Right lung (tissue), 10 donors: ENCODE measurements around the gene SPEM1. TPM values are rescaled to one million over a fixed set of nuclear protein-coding genes. Genes with fewer than 3 reads are reported as not detected.
A peak's percentile ranks its signal among the peaks of the same experiment; 100 is the strongest.

Source experiments
- DNase-seq, 2 donors: peaks; one replicate each; pipeline ENCODE4 v3.0.0-alpha.2; 2013
- long read RNA-seq, 8 donors: transcript quantifications; one replicate each; lab custom pipeline, GENCODE V29; 2026
- polyA plus RNA-seq, 5 donors: library from polyadenylated mRNA; unstranded; fragments of 120-200 nt; gene quantifications; one replicate each; pipeline versions ENCODE4 v1.2.1 to v1.2.3, GENCODE V29; 2013; ENCODE audit warnings: inconsistent platforms in 1 of 5, low replicate concordance in 1 of 5; ENCODE audit not compliant: insufficient read length in 5 of 5, insufficient read depth in 1 of 5

SPEM1 gene, protein sequence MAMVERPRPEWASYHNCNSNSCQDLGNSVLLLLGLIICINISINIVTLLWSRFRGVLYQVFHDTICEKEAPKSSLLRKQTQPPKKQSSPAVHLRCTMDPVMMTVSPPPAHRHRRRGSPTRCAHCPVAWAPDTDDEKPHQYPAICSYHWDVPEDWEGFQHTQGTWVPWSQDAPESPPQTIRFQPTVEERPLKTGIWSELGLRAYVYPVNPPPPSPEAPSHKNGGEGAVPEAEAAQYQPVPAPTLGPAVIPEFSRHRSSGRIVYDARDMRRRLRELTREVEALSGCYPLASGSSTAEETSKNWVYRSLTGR
- polyA plus RNA-seq = not detected
- long read RNA-seq, donor 1 = 0 reads
- long read RNA-seq, donor 2 = 0 reads
- long read RNA-seq, donor 3 = 0 reads
- long read RNA-seq, donor 4 = 0 reads
- long read RNA-seq, donor 5 = 0 reads
- long read RNA-seq, donor 6 = 0 reads
- long read RNA-seq, donor 7 = 0 reads
- long read RNA-seq, donor 8 = 0 reads

DNA sequence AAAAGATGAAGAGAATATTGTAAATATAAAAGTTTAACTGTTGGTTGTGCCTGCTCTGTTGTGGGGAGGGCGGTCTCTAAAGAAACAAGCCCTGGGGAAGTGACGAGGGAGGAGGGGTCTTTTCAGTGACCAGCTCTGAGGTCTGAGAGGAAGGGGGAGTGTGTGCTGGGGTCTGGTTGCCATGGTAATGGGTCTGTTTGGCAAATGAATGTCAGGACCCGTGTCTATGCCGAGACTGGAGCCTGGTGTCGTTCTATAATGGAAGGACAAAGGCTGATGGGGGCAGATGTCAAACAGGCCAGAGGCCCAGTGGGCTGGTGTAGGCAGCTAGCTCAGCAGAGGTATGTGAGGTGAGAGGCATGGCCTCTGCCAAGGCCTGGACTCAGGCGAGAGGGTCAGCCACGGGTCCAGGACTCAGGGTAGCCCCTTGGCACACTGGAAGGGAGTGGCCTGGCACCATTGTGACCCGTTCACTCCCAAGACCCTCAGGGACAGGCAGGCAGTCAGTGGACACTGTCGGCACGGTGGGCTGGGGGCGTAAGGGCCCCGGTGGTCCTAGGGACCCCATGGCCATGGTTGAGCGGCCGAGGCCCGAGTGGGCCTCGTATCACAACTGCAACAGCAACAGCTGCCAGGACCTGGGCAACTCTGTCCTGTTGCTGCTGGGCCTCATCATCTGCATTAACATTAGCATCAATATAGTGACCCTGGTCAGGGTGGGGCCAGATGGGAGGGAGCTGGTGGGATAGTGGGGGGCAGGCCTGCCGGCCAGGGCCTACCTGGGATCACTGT, at the start of gene SPEM1:
Gene SPEM1 (plus strand): TSS at position 506 of the 792 bp plus-strand sequence. CDS start 61 bp downstream, at position 567.
- DNase-seq = peak; percentile 45 to 54

DNA sequence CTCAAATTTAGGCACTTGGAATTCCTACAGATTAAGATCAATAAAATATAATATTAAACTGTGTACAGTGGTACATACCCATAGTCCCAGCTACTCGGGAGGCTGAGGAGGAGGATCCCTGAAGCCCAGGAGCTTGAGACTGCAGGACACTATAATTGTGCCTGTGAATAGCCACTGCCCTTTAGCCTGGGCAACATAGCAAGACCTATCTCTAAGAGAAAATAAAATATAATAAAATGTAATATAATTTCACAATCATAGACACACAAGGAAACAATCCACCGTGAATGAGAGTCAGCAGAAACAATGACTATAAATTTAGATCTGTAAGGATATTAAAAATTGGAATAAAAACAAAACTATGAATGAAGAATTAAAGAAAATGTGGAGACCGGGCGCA, 49.3 kb upstream of the SPEM1 start:
- no peak for DNase-seq

DNA sequence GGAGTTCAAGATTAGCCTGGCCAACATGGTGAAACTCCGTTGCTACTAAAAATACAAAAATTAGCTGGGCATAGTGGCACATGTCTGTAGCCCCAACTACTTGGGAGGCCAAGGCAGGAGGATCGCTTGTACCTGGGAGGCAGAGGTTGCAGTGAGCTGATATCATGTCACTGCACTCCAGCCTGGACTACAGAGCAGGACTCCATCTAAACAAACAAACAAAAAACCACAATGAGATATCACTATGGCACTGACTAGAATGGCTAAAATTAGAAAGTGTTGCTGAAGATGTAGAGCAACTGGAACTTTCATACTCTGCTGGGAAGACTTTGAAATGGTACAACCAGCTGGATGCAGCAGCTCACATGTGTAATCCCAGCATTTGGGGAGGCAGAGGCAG, 45.8 kb upstream of the SPEM1 start:
- DNase-seq = no peak

DNA sequence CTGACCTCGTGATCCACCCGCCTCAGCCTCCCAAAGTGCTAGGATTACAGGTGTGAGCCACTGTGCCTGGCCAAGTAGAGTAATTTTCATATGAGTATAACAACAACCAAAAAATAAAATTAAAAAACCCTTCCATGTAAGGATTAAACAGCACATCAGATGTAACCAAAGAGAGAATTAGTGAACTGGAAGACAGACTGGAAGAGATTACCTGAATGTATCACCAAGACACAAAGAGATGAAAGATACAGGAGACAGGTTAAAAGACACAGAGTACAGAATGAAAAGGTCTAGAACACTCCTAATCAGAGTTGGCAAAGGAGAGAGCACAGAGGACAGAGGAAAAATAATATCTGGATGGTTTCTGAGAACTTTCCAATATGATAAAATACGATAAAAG, 41.0 kb upstream of the SPEM1 start:
- DNase-seq = no peak

DNA sequence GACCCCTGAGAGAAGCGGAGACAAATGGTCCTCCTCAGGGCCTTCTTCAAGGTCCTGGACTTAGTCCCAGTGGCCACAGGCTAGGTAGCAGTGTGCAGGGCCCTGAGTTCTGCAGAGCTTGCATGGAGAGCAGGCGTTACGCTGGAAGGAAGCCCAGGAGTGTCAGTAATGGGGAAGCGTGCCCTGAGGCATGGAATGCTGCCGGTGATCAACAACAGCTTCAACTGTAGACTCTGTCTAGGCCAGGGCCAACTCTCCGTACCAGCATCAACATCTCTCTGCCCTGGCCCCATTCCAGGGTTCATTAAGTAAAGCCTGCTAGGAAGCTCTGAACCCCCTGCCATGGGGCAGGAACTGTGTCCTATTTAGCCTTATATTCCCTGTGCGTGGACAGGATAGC, 39.8 kb upstream of the SPEM1 start:
- DNase-seq = peak; percentile 55 to 65

DNA sequence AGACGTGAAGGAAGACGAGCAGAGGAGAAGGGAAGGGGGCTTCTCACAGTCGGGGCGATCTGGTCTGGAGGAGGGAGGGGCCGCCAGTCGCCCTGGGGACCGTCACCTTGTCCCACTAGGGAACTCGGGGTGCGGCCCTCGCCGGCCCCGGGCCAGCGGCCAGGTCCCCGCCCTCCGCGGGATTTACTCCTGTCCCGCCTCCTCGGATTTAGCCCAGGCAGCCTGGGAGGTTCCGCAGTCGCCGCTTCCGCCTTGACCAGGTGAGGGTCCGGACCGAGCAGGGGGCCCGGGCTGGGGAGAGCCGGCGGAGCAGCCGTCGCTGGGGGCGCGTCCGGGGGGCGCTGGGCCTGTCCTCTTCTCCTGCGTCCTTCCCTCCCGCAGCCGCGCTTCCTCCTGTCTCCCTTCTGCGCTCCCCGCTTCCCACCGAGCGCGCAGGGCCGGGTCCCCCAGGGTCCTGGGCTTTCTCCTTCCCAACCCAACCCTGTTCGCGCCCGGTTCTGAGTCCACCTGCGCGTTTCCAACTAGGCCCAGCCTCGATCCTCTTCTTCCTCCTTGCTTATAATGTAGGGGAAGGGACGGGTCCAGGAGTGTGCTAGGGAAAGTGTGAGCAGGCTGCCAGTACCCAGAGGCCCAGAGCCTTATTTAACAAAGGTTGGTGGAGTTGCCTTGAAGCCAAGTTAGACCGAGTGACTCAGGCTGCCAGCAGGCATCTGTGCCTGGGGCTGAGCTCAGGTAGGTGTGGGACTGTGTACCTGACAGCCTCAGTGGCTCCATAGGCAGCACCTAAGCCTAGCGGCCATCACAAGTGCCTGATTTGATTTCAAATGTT, 39.1 kb upstream of the SPEM1 start, which contains the start of gene TNK1:
Gene TNK1 (plus strand): TSS at position 235 of the 829 bp plus-strand sequence. CDS start 1,838 bp downstream, outside the sequence.
- no peak for DNase-seq

DNA sequence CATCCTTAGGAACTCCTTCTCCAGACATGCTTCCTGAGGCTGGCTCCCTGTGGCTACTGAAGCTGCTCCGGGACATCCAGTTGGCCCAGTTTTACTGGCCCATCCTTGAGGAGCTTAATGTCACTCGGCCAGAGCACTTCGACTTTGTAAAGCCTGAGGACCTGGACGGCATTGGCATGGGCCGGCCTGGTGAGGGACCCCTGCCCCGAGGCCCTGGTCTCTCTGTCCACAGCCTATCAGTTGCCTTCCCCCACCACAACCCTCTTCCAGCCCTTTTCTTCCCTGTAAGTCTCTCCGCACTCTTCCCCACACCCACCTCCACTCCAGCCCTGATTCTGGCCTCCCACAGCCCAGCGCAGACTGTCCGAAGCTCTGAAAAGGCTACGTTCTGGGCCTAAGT, 37.2 kb upstream of the SPEM1 start:
- DNase-seq = no peak

DNA sequence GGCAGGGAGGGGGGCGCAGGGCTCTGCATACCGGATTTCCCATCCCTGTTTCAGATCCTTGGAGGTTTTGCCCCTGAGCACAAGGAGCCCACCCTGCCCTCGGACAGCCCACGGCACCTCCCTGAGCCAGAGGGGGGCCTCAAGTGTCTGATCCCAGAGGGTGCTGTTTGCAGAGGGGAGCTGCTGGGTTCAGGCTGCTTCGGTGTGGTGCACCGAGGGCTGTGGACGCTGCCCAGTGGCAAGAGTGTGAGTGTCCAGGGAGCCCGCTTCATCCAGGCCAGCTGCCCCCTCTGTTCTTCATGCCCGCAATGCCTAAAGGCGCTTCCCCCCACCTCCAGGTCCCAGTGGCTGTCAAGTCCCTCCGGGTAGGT, 36.8 kb upstream of the SPEM1 start:
- DNase-seq = no peak

DNA sequence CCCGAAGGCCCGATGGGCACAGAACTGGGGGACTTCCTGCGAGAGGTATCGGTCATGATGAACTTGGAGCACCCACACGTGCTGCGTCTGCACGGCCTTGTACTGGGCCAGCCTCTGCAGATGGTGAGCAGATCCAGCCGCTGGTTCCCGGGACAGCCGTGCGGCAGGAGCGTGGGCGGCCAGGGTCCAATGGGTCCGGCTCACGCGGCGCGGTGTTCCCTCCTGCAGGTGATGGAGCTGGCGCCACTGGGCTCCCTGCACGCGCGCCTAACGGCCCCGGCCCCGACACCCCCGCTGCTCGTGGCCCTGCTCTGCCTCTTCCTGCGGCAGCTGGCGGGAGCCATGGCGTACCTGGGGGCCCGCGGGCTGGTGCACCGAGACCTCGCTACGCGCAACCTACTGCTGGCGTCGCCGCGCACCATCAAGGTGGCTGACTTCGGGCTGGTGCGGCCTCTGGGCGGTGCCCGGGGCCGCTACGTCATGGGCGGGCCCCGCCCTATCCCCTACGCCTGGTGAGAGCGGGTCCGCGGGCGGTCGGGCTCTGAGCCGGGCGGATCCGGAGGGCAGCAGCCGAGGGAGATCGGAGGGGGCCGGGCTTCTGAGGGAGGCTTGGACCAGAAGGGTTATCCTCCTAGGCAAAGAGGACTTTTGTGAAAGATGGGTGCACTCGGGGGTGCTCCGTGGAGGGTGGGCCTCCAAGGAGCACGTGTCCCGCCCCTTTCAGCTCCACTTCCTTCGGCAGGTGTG, 36.2 kb upstream of the SPEM1 start:
- peak in 1 of 2 donors; percentile 59 for DNase-seq

DNA sequence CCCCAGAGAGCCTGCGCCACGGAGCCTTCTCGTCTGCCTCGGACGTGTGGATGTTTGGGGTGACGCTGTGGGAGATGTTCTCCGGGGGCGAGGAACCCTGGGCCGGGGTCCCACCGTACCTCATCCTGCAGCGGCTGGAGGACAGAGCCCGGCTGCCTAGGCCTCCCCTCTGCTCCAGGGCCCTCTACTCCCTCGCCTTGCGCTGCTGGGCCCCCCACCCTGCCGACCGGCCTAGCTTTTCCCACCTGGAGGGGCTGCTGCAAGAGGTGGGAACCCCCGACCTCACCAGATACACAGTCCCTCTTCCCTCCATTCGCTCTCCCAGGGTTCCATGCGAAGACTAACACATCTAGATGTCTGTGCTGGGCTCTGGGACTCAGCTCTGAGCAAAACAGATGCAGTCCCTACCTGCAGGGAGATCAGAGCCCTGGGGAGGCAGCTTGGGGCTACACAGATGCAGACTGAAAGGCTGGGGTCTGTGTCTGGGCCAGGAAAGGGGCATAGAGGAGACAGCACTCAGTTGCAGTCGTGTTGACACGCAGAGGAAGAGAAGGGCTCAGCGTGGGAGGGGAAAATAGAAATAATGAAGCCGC, 35.5 kb upstream of the SPEM1 start:
- DNase-seq = no peak

DNA sequence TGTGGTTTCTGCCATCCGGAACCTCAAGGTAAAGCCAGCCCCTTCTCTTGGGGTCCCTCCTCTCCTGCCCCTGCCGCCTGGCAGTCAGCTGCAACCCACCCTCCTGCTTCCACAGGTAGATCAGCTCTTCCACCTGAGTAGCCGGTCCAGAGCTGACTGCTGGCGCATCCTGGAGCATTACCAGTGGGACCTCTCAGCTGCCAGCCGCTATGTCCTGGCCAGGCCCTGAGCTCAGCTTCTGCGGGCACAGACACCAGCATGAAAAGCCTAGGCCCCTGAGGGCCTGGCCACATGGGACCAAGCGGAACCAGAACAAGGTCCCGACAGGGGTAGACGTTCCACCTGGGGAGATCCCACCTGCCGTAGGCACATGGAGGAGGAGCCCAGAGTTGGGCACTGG, 31.3 kb upstream of the SPEM1 start:
- no peak for DNase-seq

DNA sequence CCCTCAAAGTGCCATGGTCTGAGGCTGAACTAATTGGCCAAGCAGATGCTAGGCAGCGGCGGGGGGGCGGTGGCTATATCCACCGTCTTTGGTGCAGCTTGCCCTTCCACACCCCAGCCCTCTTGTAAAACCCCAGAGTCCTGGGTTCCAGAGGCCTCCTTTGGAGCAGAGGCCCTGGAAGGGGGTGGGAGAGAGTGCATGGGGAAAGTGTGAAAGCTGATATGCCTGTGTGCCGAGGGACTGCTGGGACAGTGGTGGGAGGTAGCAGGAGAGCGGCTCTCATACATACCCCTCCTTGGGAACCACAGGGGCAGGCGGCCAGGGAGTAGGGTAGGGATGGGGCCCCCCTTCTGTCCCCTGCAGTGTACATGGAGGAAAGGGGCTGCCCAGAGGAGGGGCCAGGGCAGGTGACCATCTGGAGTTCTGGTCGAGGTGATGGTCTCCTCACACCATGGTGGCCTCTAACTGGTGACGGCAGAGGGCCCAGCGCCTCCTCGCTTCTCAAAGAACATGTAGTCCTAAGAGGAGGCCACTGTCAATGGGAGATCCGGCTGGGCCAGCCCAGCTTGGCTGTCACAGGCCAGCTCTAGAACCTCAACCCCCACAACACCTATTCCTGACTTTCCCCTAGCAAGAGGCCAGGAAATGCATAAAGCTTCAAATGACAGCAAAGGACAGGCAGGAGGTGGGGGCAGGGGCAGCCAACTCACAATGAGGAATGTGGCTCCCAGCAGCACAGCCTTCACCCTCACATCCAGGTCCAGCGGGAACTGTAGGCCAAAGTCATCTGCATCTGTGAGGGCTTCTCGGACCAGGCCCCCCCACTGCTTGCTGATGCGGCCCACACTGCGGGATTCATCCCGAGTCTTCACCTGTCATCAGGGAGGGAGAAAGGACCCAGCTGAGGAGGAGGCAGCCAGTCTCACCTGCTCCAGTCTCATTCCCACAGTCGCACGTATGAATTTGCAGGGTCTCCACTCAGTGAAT, 29.9 kb upstream of the SPEM1 start:
- no peak for DNase-seq

DNA sequence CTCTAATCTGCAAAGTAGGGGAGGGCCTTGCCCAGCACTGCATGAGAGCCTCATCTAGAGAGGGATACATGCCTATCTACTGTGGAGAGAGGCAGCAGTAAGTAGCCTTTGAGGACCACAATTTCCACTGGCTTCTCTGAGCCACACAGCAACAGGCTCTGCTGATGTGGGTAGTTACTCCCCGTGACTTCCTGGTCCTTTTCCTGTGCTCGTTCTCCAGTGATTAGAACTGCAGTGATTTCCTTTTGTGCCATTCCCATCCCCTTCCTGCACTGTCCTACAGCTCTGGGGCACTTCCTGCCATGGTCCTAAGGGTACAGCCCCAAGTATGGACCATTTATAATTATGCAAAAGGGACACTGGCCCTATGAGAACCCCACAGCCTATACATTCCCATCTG, 28.8 kb upstream of the SPEM1 start:
- no peak for DNase-seq

DNA sequence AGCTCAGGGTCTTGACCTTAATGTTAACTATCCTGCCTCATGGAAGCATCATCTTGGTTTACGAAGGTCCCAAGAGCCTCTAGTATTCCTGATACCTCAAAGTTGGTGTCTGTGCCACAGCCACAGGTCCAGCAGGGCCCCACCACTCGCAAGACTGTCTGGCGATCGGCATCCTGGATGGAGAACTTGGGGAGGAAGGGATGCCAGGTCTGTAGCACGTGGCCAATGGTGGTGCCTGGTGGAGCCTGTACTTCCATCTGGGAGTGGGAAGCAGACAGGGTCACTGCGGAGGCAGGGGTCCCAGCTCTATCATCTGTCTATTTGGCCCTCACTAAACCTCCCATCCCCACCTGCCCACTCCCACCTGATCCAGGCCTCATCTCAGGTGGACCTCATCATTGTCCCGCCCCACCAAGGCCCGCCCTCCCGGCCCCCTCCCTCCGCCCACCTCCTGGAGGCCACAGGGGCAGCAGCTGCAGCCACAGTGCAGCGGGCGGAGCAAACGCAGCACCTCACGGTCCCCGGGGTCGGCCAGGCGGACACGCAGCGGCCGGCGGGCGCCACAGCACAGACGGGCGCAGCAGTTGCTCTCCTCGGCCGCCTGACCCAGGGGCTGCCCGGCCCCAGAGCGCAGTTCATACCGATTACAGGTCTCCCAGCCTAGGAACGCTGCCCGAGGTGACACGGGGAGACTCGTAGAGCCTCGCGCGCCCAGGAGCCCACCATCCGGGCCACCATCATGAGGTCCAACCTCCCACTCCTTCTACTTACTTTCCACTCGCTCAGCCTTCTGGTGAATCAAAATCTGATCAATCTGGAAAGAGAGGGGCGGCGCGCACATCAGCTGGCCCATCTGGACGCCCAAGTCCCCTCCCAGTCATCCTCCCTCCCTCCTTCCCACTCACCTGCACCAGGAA, 27.2 kb upstream of the SPEM1 start:
- no peak for DNase-seq

DNA sequence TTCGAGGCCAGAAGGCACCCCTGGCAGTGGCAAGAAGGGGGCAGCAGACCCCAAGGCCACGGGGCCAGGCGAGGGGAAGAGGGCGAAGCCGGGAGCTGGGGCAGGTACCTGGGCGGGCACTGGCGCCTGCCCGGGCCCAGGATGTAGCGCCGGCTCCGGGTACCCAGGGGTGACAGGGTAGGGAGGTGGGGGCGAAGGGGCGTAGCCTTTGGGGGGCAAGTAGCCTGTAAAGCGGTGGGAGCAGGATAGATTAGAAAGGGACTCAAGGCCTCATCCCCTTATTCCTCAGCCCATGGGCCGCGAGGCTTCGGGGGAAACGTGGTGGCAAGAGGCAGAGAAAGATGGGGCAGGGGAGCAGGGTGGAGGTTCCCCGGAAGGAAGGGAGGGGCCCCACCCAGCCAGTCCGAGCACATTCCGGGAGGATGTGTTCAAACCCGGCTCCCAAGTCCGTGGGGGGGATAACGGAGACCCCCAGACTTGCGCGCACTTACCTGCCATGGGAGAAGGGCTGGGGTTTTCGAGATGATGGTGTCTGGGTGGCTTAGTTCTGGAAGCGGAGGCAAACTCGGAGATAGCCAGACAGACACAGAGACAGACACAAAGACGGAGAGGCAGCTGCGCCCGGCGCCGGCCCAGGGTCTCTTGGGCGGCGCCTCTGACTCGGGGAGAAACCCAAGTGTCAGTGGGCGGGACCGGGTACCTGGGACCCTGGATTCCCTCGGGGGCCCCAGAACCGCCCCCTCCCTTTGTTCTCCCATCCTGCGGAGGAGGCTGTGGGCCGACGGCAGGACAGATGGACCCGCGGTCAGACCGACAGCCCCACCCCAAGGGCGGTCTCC, 26.3 kb upstream of the SPEM1 start:
- no peak for DNase-seq

DNA sequence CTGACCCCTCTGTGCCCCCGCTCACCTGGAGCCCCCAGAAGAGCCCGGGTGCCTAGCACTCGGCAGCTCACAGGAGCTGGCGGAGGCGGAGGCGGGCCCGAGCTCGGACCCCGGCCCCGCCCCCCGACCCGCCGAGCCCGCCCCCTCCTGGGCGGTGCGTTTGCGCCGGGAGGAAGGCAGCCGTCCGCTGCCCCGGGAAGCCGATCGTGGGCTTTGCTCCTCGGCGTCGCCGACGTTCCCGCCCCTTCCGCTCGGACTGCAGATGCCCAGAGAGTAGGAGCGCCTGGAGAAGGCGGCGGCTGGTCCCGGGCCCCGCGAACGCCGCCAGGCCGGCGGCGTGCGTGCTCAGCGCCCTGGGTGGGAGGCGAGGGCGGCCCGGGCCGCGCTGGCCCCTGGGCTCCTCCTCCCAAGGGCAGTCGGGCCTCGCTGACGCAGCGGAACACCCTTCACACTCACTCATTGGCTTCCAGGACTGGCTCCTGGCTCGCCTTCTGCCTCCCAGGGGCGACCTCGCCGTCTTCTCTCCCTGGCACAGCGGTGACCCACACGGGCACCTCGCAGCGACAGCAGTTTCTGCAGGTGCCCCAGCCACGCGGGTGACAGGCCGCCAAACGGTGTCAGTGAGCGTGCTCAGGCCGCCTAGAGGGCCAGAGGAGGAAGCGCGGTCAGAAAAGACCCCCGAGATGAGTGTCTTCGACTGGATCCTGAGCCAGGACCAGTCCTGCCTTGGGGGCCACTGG, 25.5 kb upstream of the SPEM1 start, which contains the start of gene PLSCR3:
Gene PLSCR3 (minus strand): TSS at position 74 of the 740 bp plus-strand sequence. CDS start 415 bp downstream, outside the sequence.
- DNase-seq = peak; percentile 84
